Caco-2 (cell line): ENCODE data around the gene KAT5. TPM values are rescaled to one million over a fixed set of nuclear protein-coding genes. Genes with fewer than 3 reads are reported as not detected.

ENCODE experiments used
- BruUV-seq: library from RNA; stranded (reverse); fragments of 400-500 nt; replicated peaks from 2 replicates; lab custom pipeline; 2021; lab: Mats Ljungman, UMichigan
- CTCF ChIA-PET: fragments of 300-600 bp; sonication (Branson Sonifier 250); formaldehyde crosslinking; loops from one replicate; lab custom pipeline; 2022; ENCODE audit warnings: antibody characterized with exemption; lab: Charles Lee
- POLR2A ChIA-PET: fragments of 300-600 bp; sonication (Branson Sonifier 250); formaldehyde crosslinking; loops from one replicate; lab custom pipeline; 2022; ENCODE audit warnings: antibody characterized with exemption; lab: Charles Lee
- DNase-seq, 2 experiments: peaks; one replicate each; pipeline versions ENCODE4 v3.0.0 to v3.0.0-alpha.2; 2020 to 2022
- H3K27me3 ChIP-seq: replicated peaks from 2 replicates; pipeline ENCODE4 v1.6.0; 2011; ENCODE audit warnings: low read length; ENCODE audit not compliant: control insufficient read depth, insufficient read depth
- H3K36me3 ChIP-seq: 2 replicates; pipeline ENCODE4 v1.5.1; 2011; ENCODE audit warnings: low read length; ENCODE audit not compliant: control insufficient read depth, insufficient read depth
- H3K4me1 ChIP-seq: fragments of 250-450 bp; sonication (Bioruptor Pico); 2 replicates; pipeline ENCODE4 v1.5.1; 2020; ENCODE audit warnings: mild to moderate bottlenecking
- H3K4me3 ChIP-seq: 2 replicates; pipeline ENCODE4 v1.5.1; 2011; ENCODE audit warnings: low read depth, mild to moderate bottlenecking, control low read depth, low read length
- H3K9me3 ChIP-seq: fragments of 250-450 bp; sonication (Bioruptor Pico); 2 replicates; pipeline ENCODE4 v1.5.1; 2020; ENCODE audit warnings: mild to moderate bottlenecking, moderate library complexity
- H3K27ac Mint-ChIP-seq: one replicate; pipeline ENCODE4 v1.8.0; 2022; ENCODE audit warnings: mixed read lengths; ENCODE audit not compliant: unreplicated experiment
- H3K27me3 Mint-ChIP-seq: one replicate; pipeline ENCODE4 v1.8.0; 2022; ENCODE audit warnings: mixed read lengths; ENCODE audit not compliant: insufficient read depth, unreplicated experiment
- H3K36me3 Mint-ChIP-seq: one replicate; pipeline ENCODE4 v1.8.0; 2022; ENCODE audit warnings: mild to moderate bottlenecking, mixed read lengths; ENCODE audit not compliant: insufficient read depth, unreplicated experiment
- H3K4me1 Mint-ChIP-seq: one replicate; pipeline ENCODE4 v1.8.0; 2022; ENCODE audit warnings: low read depth, mixed read lengths; ENCODE audit not compliant: unreplicated experiment
- H3K4me3 Mint-ChIP-seq: one replicate; pipeline ENCODE4 v1.8.0; 2022; ENCODE audit warnings: mild to moderate bottlenecking, moderate library complexity, mixed read lengths; ENCODE audit not compliant: unreplicated experiment
- H3K9me3 Mint-ChIP-seq: one replicate; pipeline ENCODE4 v1.8.0; 2022; ENCODE audit warnings: mixed read lengths; ENCODE audit not compliant: unreplicated experiment
- CTCF ChIP-seq, 2 experiments: fragments of 200-600 bp in 1 of 2; IDR thresholded peaks; 1 replicate in 1 of 2; 2 replicates in 1 of 2; pipeline versions ENCODE4 v1.5.1 to v1.8.0; 2011 to 2022; ENCODE audit warnings: antibody characterized with exemption in 1 of 2, control low read depth in 1 of 2, inconsistent platforms in 1 of 2, low read depth in 1 of 2, low read length in 1 of 2, mild to moderate bottlenecking in 1 of 2, moderate library complexity in 1 of 2; ENCODE audit not compliant: insufficient read depth in 1 of 2, severe bottlenecking in 1 of 2, unreplicated experiment in 1 of 2
- intact Hi-C: fragments of 100-400 bp; cut with micrococcal nuclease; formaldehyde crosslinking; loops from one replicate; pipeline ENCODE4 v1.10.0; 2022; ENCODE audit not compliant: unreplicated experiment
- total RNA-seq: library from RNA; stranded (reverse); gene quantifications from 2 replicates; pipeline ENCODE4 v1.2.3, GENCODE V29; 2022

Gene KAT5
- total RNA-seq, 1 experiment from 2014 or later, result 70.1 TPM

GRCh38 chr11:65716302-65716701, 4.2 kb downstream of the KAT5 start:
- Mint-ChIP-seq H3K27me3 (no peaks in the 10 kb centered on the region), H3K36me3 (peaks cover 95% of the 10 kb centered on the region), H3K4me1 (peaks cover 15% of the 10 kb centered on the region), H3K4me3 (no peak overlapping the region), H3K9me3 (no peaks in the 10 kb centered on the region), H3K27ac (no peak overlapping the region)
- H3K4me1 ChIP-seq, result peaks cover 4% of the 10 kb centered on the region; the same call in 1 of the 2 replicates
- no TSS peak for BruUV-seq
- no peaks in the 10 kb centered on the region for H3K27me3 ChIP-seq
- ChIA-PET POLR2A (no interaction called here), CTCF (no interaction called here)
- H3K4me3 ChIP-seq, result no peak overlapping the region
- H3K9me3 ChIP-seq, result no peaks in the 10 kb centered on the region
- no peak for DNase-seq
- TF ChIP-seq CTCF (IDR thresholded peaks at IDR 0.05; ENCODE audit: insufficient read depth in 1 of 2, low read depth in 1 of 2, low read length in 1 of 2, severe bottlenecking in 1 of 2, unreplicated experiment in 1 of 2), result no peak
- intact Hi-C loops, result no loop called here
- peaks cover 12% of the 10 kb centered on the region for H3K36me3 ChIP-seq

GRCh38 chr11:65716774-65717405, 4.8 kb downstream of the KAT5 start:
- H3K27ac Mint-ChIP-seq, result no peak overlapping the region
- peaks cover 12% of the 10 kb centered on the region for H3K36me3 ChIP-seq
- H3K4me1 Mint-ChIP-seq, result peaks cover 15% of the 10 kb centered on the region
- DNase-seq, result no peak
- CTCF ChIA-PET, result no interaction called here
- no peak for TF ChIP-seq CTCF (IDR thresholded peaks at IDR 0.05; ENCODE audit: insufficient read depth in 1 of 2, low read depth in 1 of 2, low read length in 1 of 2, severe bottlenecking in 1 of 2, unreplicated experiment in 1 of 2)
- H3K36me3 Mint-ChIP-seq, result peaks cover 90% of the 10 kb centered on the region
- H3K27me3 ChIP-seq, result no peaks in the 10 kb centered on the region
- no peak overlapping the region for H3K4me3 Mint-ChIP-seq
- intact Hi-C loops, result no loop called here
- H3K9me3 Mint-ChIP-seq, result no peaks in the 10 kb centered on the region
- no peaks in the 10 kb centered on the region for H3K27me3 Mint-ChIP-seq
- H3K9me3 ChIP-seq, result no peaks in the 10 kb centered on the region
- POLR2A ChIA-PET, result no interaction called here
- peaks cover 4% of the 10 kb centered on the region; the same call in 1 of the 2 replicates for H3K4me1 ChIP-seq
- H3K4me3 ChIP-seq, result no peak overlapping the region
- no TSS peak for BruUV-seq

GRCh38 chr11:65717906-65718305, 5.9 kb downstream of the KAT5 start:
- H3K36me3 Mint-ChIP-seq, result peaks cover 80% of the 10 kb centered on the region

More at GRCh38 chr11:65717906-65718305, 5.9 kb downstream of the KAT5 start:
- peaks cover 12% of the 10 kb centered on the region for H3K36me3 ChIP-seq
- Mint-ChIP-seq H3K4me3 (no peak overlapping the region), H3K9me3 (no peaks in the 10 kb centered on the region), H3K27ac (no peak overlapping the region), H3K4me1 (peaks cover 10% of the 10 kb centered on the region), H3K27me3 (no peaks in the 10 kb centered on the region)
- no peaks in the 10 kb centered on the region for H3K27me3 ChIP-seq
- H3K9me3 ChIP-seq, result no peaks in the 10 kb centered on the region
- BruUV-seq, result no TSS peak
- H3K4me3 ChIP-seq, result no peak overlapping the region
- peaks cover 1% of the 10 kb centered on the region; the same call in 1 of the 2 replicates for H3K4me1 ChIP-seq
- intact Hi-C loops, result no loop called here
- no peak for TF ChIP-seq CTCF (IDR thresholded peaks at IDR 0.05; ENCODE audit: insufficient read depth in 1 of 2, low read depth in 1 of 2, low read length in 1 of 2, severe bottlenecking in 1 of 2, unreplicated experiment in 1 of 2)
- CTCF ChIA-PET, result no interaction called here
- POLR2A ChIA-PET, result no interaction called here
- DNase-seq, result no peak
